Fibroblast of lung (primary cell): Measurements from ENCODE around the gene PTPRN. TPM values are rescaled to one million over a fixed set of nuclear protein-coding genes. Genes with fewer than 3 reads are reported as not detected.

Experiments used
- DNase-seq, 2 donors: peaks; one replicate each; pipeline versions ENCODE4 v3.0.0 to v3.0.0-alpha.2; 2010; ENCODE audit warnings: low read depth in 2 of 2
- H2AFZ ChIP-seq: 2 replicates; pipeline ENCODE4 v1.5.1; 2012; ENCODE audit warnings: low read length, control low read depth, inconsistent platforms
- H3K27ac ChIP-seq: 2 replicates; pipeline ENCODE4 v1.5.1; 2011; ENCODE audit warnings: low read length, control low read depth; ENCODE audit not compliant: insufficient read depth
- H3K27me3 ChIP-seq: 2 replicates; pipeline ENCODE4 v1.5.1; 2011; ENCODE audit warnings: mild to moderate bottlenecking, low read length; ENCODE audit not compliant: control insufficient read depth, insufficient read depth
- H3K36me3 ChIP-seq: 2 replicates; pipeline ENCODE4 v1.5.1; 2011; ENCODE audit warnings: low read length; ENCODE audit not compliant: control insufficient read depth, insufficient read depth
- H3K4me1 ChIP-seq: 2 replicates; pipeline ENCODE4 v1.5.1; 2011; ENCODE audit warnings: low read length; ENCODE audit not compliant: control insufficient read depth, insufficient read depth; ENCODE audit errors: extremely low read depth
- H3K4me2 ChIP-seq: 2 replicates; pipeline ENCODE4 v1.5.1; 2011; ENCODE audit warnings: low read length, control low read depth; ENCODE audit not compliant: insufficient read depth; ENCODE audit errors: extremely low read depth
- H3K4me3 ChIP-seq, 4 experiments: fragments of 200-600 bp in 1 of 4; sonication (generic) in 1 of 4; replicated peaks in 1 of 4; 2 replicates each; pipeline ENCODE4 v1.5.1; 2011 to 2016; ENCODE audit warnings: low read length in 4 of 4, low read depth in 3 of 4, mild to moderate bottlenecking in 3 of 4, control low read depth in 2 of 4, inconsistent platforms in 1 of 4, mixed read lengths in 1 of 4; ENCODE audit not compliant: insufficient read depth in 1 of 4; ENCODE audit errors: control extremely low read depth in 1 of 4
- H3K79me2 ChIP-seq: 2 replicates; pipeline ENCODE4 v1.5.1; 2012; ENCODE audit warnings: mild to moderate bottlenecking, low read length, inconsistent platforms; ENCODE audit not compliant: control insufficient read depth, insufficient read depth
- H3K9ac ChIP-seq: 2 replicates; pipeline ENCODE4 v1.5.1; 2011; ENCODE audit warnings: mild to moderate bottlenecking, low read length, control low read depth; ENCODE audit not compliant: insufficient read depth
- H3K9me3 ChIP-seq: 2 replicates; pipeline ENCODE4 v1.5.1; 2012; ENCODE audit warnings: low read depth, low read length; ENCODE audit not compliant: control insufficient read depth, insufficient read depth
- H4K20me1 ChIP-seq: 2 replicates; pipeline ENCODE4 v1.5.1; 2011; ENCODE audit warnings: low read length; ENCODE audit not compliant: control insufficient read depth, insufficient read depth; ENCODE audit errors: extremely low read depth
- CTCF ChIP-seq, 2 donors: IDR thresholded peaks in 1 of 2; conservative IDR thresholded peaks in 1 of 2; 1 replicate in 1 of 2; 2 replicates in 1 of 2; pipeline ENCODE4 v1.5.1; 2011 to 2012; ENCODE audit warnings: low read length in 2 of 2, control low read depth in 1 of 2, inconsistent platforms in 1 of 2, low read depth in 1 of 2, mild to moderate bottlenecking in 1 of 2
- EZH2 ChIP-seq: IDR thresholded peaks from 2 replicates; pipeline ENCODE4 v1.5.1; 2012; ENCODE audit warnings: low read length, control low read depth, mild to moderate bottlenecking; ENCODE audit errors: missing control alignments
- polyA plus RNA-seq, 2 donors: library from polyadenylated mRNA; depleted of rRNA in 1 of 2; stranded (reverse) in 1 of 2; unstranded in 1 of 2; fragments of >200 nt; gene quantifications; 2 replicates each; pipeline ENCODE4 v1.2.1, GENCODE V29; 2011 to 2012; ENCODE audit warnings: missing spikeins in 1 of 2
- total RNA-seq: library from RNA; depleted of rRNA; stranded (reverse); fragments of >200 nt; gene quantifications from 2 replicates; pipeline ENCODE4 v1.2.1, GENCODE V29; 2014

PTPRN gene
- total and polyA plus RNA-seq, 2 donors (not counting 1 experiment from before 2014, with no cell fraction given): 0.28 to 3.5 TPM

GRCh38 chr2:219274361-219274921 lies 34.8 kb downstream of the PTPRN start:
- peak overlapping the region; percentile 53 for H3K27ac ChIP-seq
- no peaks in the 10 kb centered on the region for H3K79me2 ChIP-seq
- no peak overlapping the region for H3K9ac ChIP-seq
- H3K27me3 ChIP-seq: peaks cover 7% of the 10 kb centered on the region
- peak overlapping the region in 1 of 4 experiments; percentile 2 for H3K4me3 ChIP-seq
- TF ChIP-seq EZH2 (no peak), CTCF (conservative IDR thresholded peaks at IDR 0.05 in 1 of 2, IDR thresholded peaks at IDR 0.05 in 1 of 2; ENCODE audit: low read depth in 1 of 2, low read length in 2 of 2) (no peak)
- no peaks in the 10 kb centered on the region for H3K36me3 ChIP-seq
- H3K4me1 ChIP-seq: peaks cover 23% of the 10 kb centered on the region
- H3K4me2 ChIP-seq: peak overlapping the region; percentile 75
- no peaks in the 10 kb centered on the region for H4K20me1 ChIP-seq
- H3K9me3 ChIP-seq: no peaks in the 10 kb centered on the region
- DNase-seq: peak; percentile 42 to 89
- H2AFZ ChIP-seq: peak overlapping the region; percentile 44

DNA sequence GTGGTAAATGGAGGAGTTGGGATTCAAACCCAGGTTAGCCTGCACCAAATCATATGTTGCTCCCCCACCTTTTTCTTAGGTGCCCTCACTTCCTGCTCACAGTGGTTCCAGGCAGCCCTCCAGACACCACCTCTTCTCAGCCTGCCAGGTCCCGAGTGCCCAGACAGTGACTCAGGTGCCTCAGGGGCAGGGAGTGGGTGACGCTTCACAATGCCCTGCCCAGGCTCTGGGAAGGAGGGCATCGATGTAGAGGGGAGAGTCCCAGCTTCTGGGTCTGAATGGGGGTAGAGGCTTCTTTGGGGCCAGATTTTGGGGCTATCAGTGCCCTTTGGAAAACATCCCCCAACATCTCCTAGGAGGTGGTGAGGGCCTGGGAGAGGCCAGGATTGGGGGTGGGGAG lies 35.3 kb downstream of the PTPRN start:
- H3K4me3 ChIP-seq: no peak overlapping the region
- no peak for TF ChIP-seq EZH2
- no peak for TF ChIP-seq CTCF (conservative IDR thresholded peaks at IDR 0.05 in 1 of 2, IDR thresholded peaks at IDR 0.05 in 1 of 2; ENCODE audit: low read depth in 1 of 2, low read length in 2 of 2)
- no peaks in the 10 kb centered on the region for H4K20me1 ChIP-seq
- H3K9ac ChIP-seq: no peak overlapping the region
- peaks cover 8% of the 10 kb centered on the region for H3K27me3 ChIP-seq
- peak in 1 of 2 donors; percentile 72 for DNase-seq
- H3K79me2 ChIP-seq: no peaks in the 10 kb centered on the region
- H3K27ac ChIP-seq: peak overlapping the region; percentile 53
- no peaks in the 10 kb centered on the region for H3K36me3 ChIP-seq
- no peaks in the 10 kb centered on the region for H3K9me3 ChIP-seq
- peak overlapping the region; percentile 75 for H3K4me2 ChIP-seq
- no peak overlapping the region for H2AFZ ChIP-seq
- H3K4me1 ChIP-seq: peaks cover 23% of the 10 kb centered on the region

- DNase-seq: no peak
Measured at GRCh38 chr2:219272995-219273394, 36.2 kb downstream of the PTPRN start.

More at GRCh38 chr2:219272995-219273394, 36.2 kb downstream of the PTPRN start:
- H3K27ac ChIP-seq: no peak overlapping the region
- H3K36me3 ChIP-seq: no peaks in the 10 kb centered on the region
- H4K20me1 ChIP-seq: no peaks in the 10 kb centered on the region
- H3K4me2 ChIP-seq: no peak overlapping the region
- H3K4me3 ChIP-seq: no peak overlapping the region
- no peak overlapping the region for H2AFZ ChIP-seq
- TF ChIP-seq EZH2 (no peak), CTCF (conservative IDR thresholded peaks at IDR 0.05 in 1 of 2, IDR thresholded peaks at IDR 0.05 in 1 of 2; ENCODE audit: low read depth in 1 of 2, low read length in 2 of 2) (no peak)
- H3K9me3 ChIP-seq: no peaks in the 10 kb centered on the region
- H3K27me3 ChIP-seq: peaks cover 8% of the 10 kb centered on the region
- no peaks in the 10 kb centered on the region for H3K79me2 ChIP-seq
- H3K4me1 ChIP-seq: peaks cover 15% of the 10 kb centered on the region
- no peak overlapping the region for H3K9ac ChIP-seq
